Prostate gland (tissue), 2 donors: ENCODE results near the gene MAD1L1.

Source experiments
- CTCF ChIP-seq, 4 experiments: fragments of 200-600 bp in 2 of 4; fragments of 450-650 bp in 2 of 4; sonication (generic) in 2 of 4; IDR thresholded peaks; 1 replicate in 3 of 4; 2 replicates in 1 of 4; pipeline ENCODE4 v1.5.1; 2016 to 2019; ENCODE audit warnings: antibody characterized with exemption in 4 of 4, mild to moderate bottlenecking in 2 of 4, moderate library complexity in 2 of 4
- POLR2A ChIP-seq: fragments of 450-650 bp; IDR thresholded peaks from one replicate; pipeline ENCODE4 v1.6.1; 2016; ENCODE audit warnings: antibody characterized with exemption, mild to moderate bottlenecking
- POLR2AphosphoS5 ChIP-seq: sonication (generic); formaldehyde crosslinking; IDR thresholded peaks from one replicate; pipeline ENCODE4 v1.6.1; 2017; ENCODE audit warnings: antibody characterized with exemption

DNA sequence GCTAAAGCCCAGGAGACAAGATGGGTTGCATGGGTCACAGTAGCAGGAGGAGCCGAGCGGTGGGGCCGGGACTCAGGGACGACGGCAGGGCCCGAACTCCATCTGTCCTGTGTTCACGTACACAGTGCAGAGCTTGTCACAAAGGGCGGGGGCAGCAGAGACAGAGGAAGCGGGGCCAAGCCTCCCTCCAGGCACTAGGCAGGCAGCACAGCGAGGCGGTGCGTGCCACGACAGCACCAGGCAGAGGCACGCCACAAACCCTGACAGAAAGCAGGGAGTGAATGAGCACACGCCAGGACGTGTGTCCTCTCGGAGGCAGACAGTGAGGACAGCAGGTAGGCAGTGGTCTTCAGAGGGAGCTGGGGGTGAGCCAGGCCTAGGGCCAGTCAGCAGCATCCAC is 177.8 kb downstream of the MAD1L1 start:
- TF ChIP-seq CTCF (IDR thresholded peaks at IDR 0.05) (no peak), POLR2AphosphoS5 (no peak), POLR2A (no peak)
